Stimulated activated CD8-positive, alpha-beta memory T cell treated with anti-CD3 and anti-CD28 coated beads, Interleukin-4, amount 100 ng/mL, for 48 hours (primary cell): Measurements from ENCODE around the gene KMT2B.
A peak's percentile ranks its signal among the peaks of the same experiment; 100 is the strongest.
"Not testable (repeated sequence)": the region's sequence is repeated elsewhere in the genome, so short reads cannot be mapped to it uniquely, and the experiment has no call there.

Experiments used
- DNase-seq: peaks from one replicate; pipeline ENCODE4 v3.0.0-alpha.2; 2020

Gene KMT2B

GRCh38 chr19:35710784-35711723 is 6.7 kb upstream of the KMT2B start:
- peak; percentile 84 for DNase-seq

GRCh38 chr19:35712567-35713505 is 5.0 kb upstream of the KMT2B start:
- peak; percentile 90 for DNase-seq

GRCh38 chr19:35713506-35713850 is 4.3 kb upstream of the KMT2B start:
- no peak for DNase-seq

GRCh38 chr19:35713904-35714495 is 3.8 kb upstream of the KMT2B start:
- peak; percentile 40 for DNase-seq

- DNase-seq: peak; percentile 64
Observed at GRCh38 chr19:35714601-35715354, 3.0 kb upstream of the KMT2B start.

GRCh38 chr19:35715355-35715809 is 2.4 kb upstream of the KMT2B start:
- peak; percentile 39 for DNase-seq

GRCh38 chr19:35715981-35716800 is 1.6 kb upstream of the KMT2B start:
- DNase-seq: peak; percentile 54

GRCh38 chr19:35716801-35717664 is 770 bp upstream of the KMT2B start:
- peak; percentile 96 for DNase-seq

- DNase-seq: peak; percentile 80
Observed at GRCh38 chr19:35718345-35719041, 690 bp downstream of the KMT2B start.

- DNase-seq: no peak
Observed at GRCh38 chr19:35719402-35720162, 1.8 kb downstream of the KMT2B start.

GRCh38 chr19:35720163-35720524 is 2.3 kb downstream of the KMT2B start:
- no peak for DNase-seq

- DNase-seq: no peak
Observed at GRCh38 chr19:35720648-35721047, 2.8 kb downstream of the KMT2B start.

GRCh38 chr19:35721374-35721773 is 3.6 kb downstream of the KMT2B start:
- no peak for DNase-seq

- DNase-seq: no peak
Observed at GRCh38 chr19:35722461-35722860, 4.7 kb downstream of the KMT2B start.

GRCh38 chr19:35722897-35723296 is 5.1 kb downstream of the KMT2B start:
- DNase-seq: no peak

GRCh38 chr19:35723671-35724070 is 5.9 kb downstream of the KMT2B start:
- DNase-seq: no peak

- DNase-seq: not testable (repeated sequence)
Observed at GRCh38 chr19:35724132-35724531, 6.3 kb downstream of the KMT2B start.

GRCh38 chr19:35724560-35724959 is 6.8 kb downstream of the KMT2B start:
- no peak for DNase-seq
